ENCODE results near the gene TBC1D19.

DNA sequence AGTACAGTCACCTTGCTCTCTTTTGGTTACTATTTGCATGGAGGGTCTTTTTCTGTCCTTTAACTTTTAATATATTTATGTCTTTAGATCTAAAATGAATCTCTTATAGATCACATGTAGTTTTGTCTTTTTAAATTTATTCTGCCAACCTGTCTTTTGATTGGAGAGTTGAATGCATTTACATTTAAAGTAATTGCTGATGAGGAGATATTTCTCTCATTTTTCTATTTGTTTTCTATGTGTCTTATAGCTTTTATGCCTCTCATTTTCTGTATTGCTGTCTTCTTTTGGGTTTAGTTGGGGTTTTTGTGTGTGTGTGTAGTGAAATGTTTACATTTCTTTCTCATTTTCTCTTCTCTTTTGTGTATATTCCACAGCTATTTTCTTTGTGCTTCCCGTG lies 123.5 kb downstream of the TBC1D19 start:
- TF ChIP-seq, protein P1, sequence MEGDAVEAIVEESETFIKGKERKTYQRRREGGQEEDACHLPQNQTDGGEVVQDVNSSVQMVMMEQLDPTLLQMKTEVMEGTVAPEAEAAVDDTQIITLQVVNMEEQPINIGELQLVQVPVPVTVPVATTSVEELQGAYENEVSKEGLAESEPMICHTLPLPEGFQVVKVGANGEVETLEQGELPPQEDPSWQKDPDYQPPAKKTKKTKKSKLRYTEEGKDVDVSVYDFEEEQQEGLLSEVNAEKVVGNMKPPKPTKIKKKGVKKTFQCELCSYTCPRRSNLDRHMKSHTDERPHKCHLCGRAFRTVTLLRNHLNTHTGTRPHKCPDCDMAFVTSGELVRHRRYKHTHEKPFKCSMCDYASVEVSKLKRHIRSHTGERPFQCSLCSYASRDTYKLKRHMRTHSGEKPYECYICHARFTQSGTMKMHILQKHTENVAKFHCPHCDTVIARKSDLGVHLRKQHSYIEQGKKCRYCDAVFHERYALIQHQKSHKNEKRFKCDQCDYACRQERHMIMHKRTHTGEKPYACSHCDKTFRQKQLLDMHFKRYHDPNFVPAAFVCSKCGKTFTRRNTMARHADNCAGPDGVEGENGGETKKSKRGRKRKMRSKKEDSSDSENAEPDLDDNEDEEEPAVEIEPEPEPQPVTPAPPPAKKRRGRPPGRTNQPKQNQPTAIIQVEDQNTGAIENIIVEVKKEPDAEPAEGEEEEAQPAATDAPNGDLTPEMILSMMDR (conservative IDR thresholded peaks at IDR 0.05; ENCODE audit: low read length) = no peak
- TF ChIP-seq EZH2phosphoT487 (IDR thresholded peaks at IDR 0.05; ENCODE audit: borderline replicate concordance) = no peak

Data from Loucy (cell line).